Stimulated activated CD4-positive, alpha-beta T cell treated with anti-CD3 and anti-CD28 coated beads, TNF-alpha, amount 100 ng/mL, for 24 hours (primary cell): ENCODE measurements around the gene PREB.
"Not testable (repeated sequence)": the region's sequence is repeated elsewhere in the genome, so short reads cannot be mapped to it uniquely, and the experiment has no call there.

ENCODE experiments used
- DNase-seq, 3 experiments: peaks; one replicate each; pipeline ENCODE4 v3.0.0-alpha.2; 2020; ENCODE audit warnings: low read depth in 3 of 3

The PREB gene

GRCh38 chr2:27127883-27128667, 6.4 kb downstream of the PREB start:
- no peak for DNase-seq

GRCh38 chr2:27126252-27126710, 8.2 kb downstream of the PREB start:
- no peak for DNase-seq

- no peak for DNase-seq
Observed at GRCh38 chr2:27125104-27125503, 9.3 kb downstream of the PREB start.

GRCh38 chr2:27123302-27124150, 10.9 kb downstream of the PREB start, which contains the start of gene ABHD1:
TSS of gene ABHD1 (plus strand) at chr2:27123815. CDS start at chr2:27123949, 134 bp downstream.
- peak in 2 of 3 experiments; percentile 27 to 56 for DNase-seq

GRCh38 chr2:27122791-27123190, 11.6 kb downstream of the PREB start:
- DNase-seq = no peak

GRCh38 chr2:27121906-27122305, 12.5 kb downstream of the PREB start:
- DNase-seq = no peak

GRCh38 chr2:27119330-27119670, 15.1 kb downstream of the PREB start:
- not testable (repeated sequence) for DNase-seq

- peak in 1 of 3 experiments; percentile 22 for DNase-seq
Observed at GRCh38 chr2:27118525-27119329, 15.7 kb downstream of the PREB start, which contains the start of gene CGREF1. TSS of gene CGREF1 (minus strand) at chr2:27119128. CDS start at chr2:27104366, 14,762 bp downstream.

- no peak for DNase-seq
Observed at GRCh38 chr2:27117995-27118524, 16.4 kb downstream of the PREB start.

GRCh38 chr2:27115519-27115918, 18.9 kb downstream of the PREB start:
- DNase-seq = no peak

- not testable (repeated sequence) for DNase-seq
Observed at GRCh38 chr2:27111392-27112078, 22.9 kb downstream of the PREB start.

GRCh38 chr2:27110603-27111352, 23.7 kb downstream of the PREB start:
- DNase-seq = not testable (repeated sequence)

- DNase-seq = no peak
Observed at GRCh38 chr2:27109083-27109482, 25.4 kb downstream of the PREB start.

GRCh38 chr2:27108221-27108620, 26.2 kb downstream of the PREB start:
- no peak for DNase-seq

- no peak for DNase-seq
Observed at GRCh38 chr2:27105981-27106380, 28.5 kb downstream of the PREB start.

GRCh38 chr2:27102329-27102728, 32.1 kb downstream of the PREB start:
- no peak for DNase-seq

GRCh38 chr2:27100036-27100435, 34.4 kb downstream of the PREB start:
- DNase-seq = no peak

- no peak for DNase-seq
Observed at GRCh38 chr2:27099334-27099955, 35.0 kb downstream of the PREB start.

GRCh38 chr2:27097341-27097740, 37.1 kb downstream of the PREB start:
- no peak for DNase-seq
